HCT116 (cell line): ENCODE results near the gene XYLT1. TPM values are rescaled to one million over a fixed set of nuclear protein-coding genes. Genes with fewer than 3 reads are reported as not detected.

ENCODE experiments used
- ATAC-seq: fragments of 200-7000 bp; cut with Tn5 transposase; 2 replicates; pipeline ENCODE4 v1.9.1; 2020; ENCODE audit warnings: mild to moderate bottlenecking, moderate library complexity
- BruUV-seq: library from RNA; stranded (reverse); fragments of 400-500 nt; replicated peaks from 2 replicates; lab custom pipeline; 2021; lab: Mats Ljungman, UMichigan
- CTCF ChIA-PET: fragments of 300-600 bp; sonication (Branson Sonifier 250); formaldehyde crosslinking; loops from one replicate; lab custom pipeline; 2021; ENCODE audit warnings: antibody characterized with exemption; lab: Charles Lee
- POLR2A ChIA-PET: fragments of 300-600, 350-600 bp; sonication (Branson Sonifier 250); formaldehyde crosslinking; loops from one replicate; lab custom pipeline; 2021; ENCODE audit warnings: antibody characterized with exemption; lab: Charles Lee
- RAD21 ChIA-PET, 2 experiments: fragments of 300-600 bp; sonication (Branson Sonifier 250); formaldehyde crosslinking; loops; one replicate each; lab custom pipeline; 2023; ENCODE audit warnings: low total read pairs in 2 of 2; ENCODE audit not compliant: uncharacterized antibody in 2 of 2, unreplicated experiment in 2 of 2, low non-redundant PET in 1 of 2; lab: Charles Lee
- DNase-seq: peaks from one replicate; pipeline ENCODE4 v3.0.0-alpha.2; 2010; ENCODE audit warnings: low read depth, low spot score
- H2AFZ ChIP-seq: fragments of 200-600 bp; shearing (Covaris generic), sonication (generic); 2 replicates; pipeline ENCODE4 v1.6.1; 2017; ENCODE audit warnings: low read depth, mixed run types, mixed read lengths, antibody characterized with exemption, low read length; ENCODE audit not compliant: poor library complexity, severe bottlenecking
- H3K27ac ChIP-seq: 2 replicates; pipeline ENCODE4 v1.5.1; 2012; ENCODE audit warnings: low read depth, low read length
- H3K27me3 ChIP-seq: fragments of 200-600 bp; sonication (generic); 2 replicates; pipeline ENCODE4 v1.6.1; 2016; ENCODE audit warnings: mixed run types, low read length, mixed read lengths; ENCODE audit not compliant: insufficient read depth
- H3K36me3 ChIP-seq, 2 experiments: fragments of 200-500 bp in 1 of 2; fragments of 200-600 bp in 1 of 2; sonication (Bioruptor generic) in 1 of 2; sonication (generic) in 1 of 2; 2 replicates each; pipeline versions ENCODE4 v1.5.1 to v1.6.1; 2014 to 2016; ENCODE audit warnings: low read length in 2 of 2, inconsistent platforms in 1 of 2, mixed read lengths in 1 of 2, mixed run types in 1 of 2; ENCODE audit not compliant: insufficient read depth in 2 of 2, control insufficient read depth in 1 of 2
- H3K4me1 ChIP-seq, 2 experiments: fragments of 200-600 bp in 1 of 2; sonication (generic) in 1 of 2; 2 replicates each; pipeline versions ENCODE4 v1.5.1 to v1.6.1; 2012 to 2017; ENCODE audit warnings: low read length in 2 of 2, inconsistent platforms in 1 of 2, mild to moderate bottlenecking in 1 of 2, mixed read lengths in 1 of 2, mixed run types in 1 of 2, moderate library complexity in 1 of 2; ENCODE audit not compliant: insufficient read depth in 2 of 2, control insufficient read depth in 1 of 2
- H3K4me2 ChIP-seq: fragments of 200-600 bp; sonication (generic); 2 replicates; pipeline ENCODE4 v1.6.1; 2017; ENCODE audit warnings: mixed run types, low read length, mixed read lengths
- H3K4me3 ChIP-seq, 2 experiments: fragments of 200-600 bp in 1 of 2; sonication (generic) in 1 of 2; replicated peaks in 1 of 2; 2 replicates each; pipeline ENCODE4 v1.5.1; 2011 to 2016; ENCODE audit warnings: low read length in 2 of 2, control low read depth in 1 of 2, low read depth in 1 of 2, mild to moderate bottlenecking in 1 of 2, mixed read lengths in 1 of 2, mixed run types in 1 of 2
- H3K79me2 ChIP-seq: fragments of 200-600 bp; sonication (generic); 2 replicates; pipeline ENCODE4 v1.6.1; 2017; ENCODE audit warnings: mild to moderate bottlenecking, mixed run types, low read length, moderate library complexity, mixed read lengths; ENCODE audit not compliant: insufficient read depth
- H3K9ac ChIP-seq: fragments of 200-600 bp; sonication (generic); 2 replicates; pipeline ENCODE4 v1.6.1; 2016; ENCODE audit warnings: low read length, mixed read lengths
- H3K9me2 ChIP-seq: fragments of 200-600 bp; sonication (generic), shearing (Covaris generic); 2 replicates; pipeline ENCODE4 v1.6.1; 2017; ENCODE audit warnings: mixed run types, mild to moderate bottlenecking, moderate library complexity; ENCODE audit not compliant: insufficient read depth
- H3K9me3 ChIP-seq, 2 experiments: fragments of 200-500 bp in 1 of 2; fragments of 200-600 bp in 1 of 2; sonication (Bioruptor generic) in 1 of 2; sonication (generic) in 1 of 2; 2 replicates each; pipeline ENCODE4 v1.6.1; 2014 to 2017; ENCODE audit warnings: low read length in 2 of 2, mixed read lengths in 2 of 2, inconsistent platforms in 1 of 2, low read depth in 1 of 2, mild to moderate bottlenecking in 1 of 2, mixed run types in 1 of 2, moderate library complexity in 1 of 2; ENCODE audit not compliant: control insufficient read depth in 1 of 2, insufficient read depth in 1 of 2
- H4K20me1 ChIP-seq: fragments of 200-600 bp; sonication (generic), shearing (Covaris generic); 2 replicates; pipeline ENCODE4 v1.6.1; 2017; ENCODE audit warnings: mixed run types, mild to moderate bottlenecking, moderate library complexity; ENCODE audit not compliant: insufficient read depth
- CEBPB ChIP-seq: IDR thresholded peaks from 2 replicates; pipeline ENCODE4 v1.6.1; 2012; ENCODE audit warnings: low read depth
- EGR1 ChIP-seq: IDR thresholded peaks from 2 replicates; pipeline ENCODE4 v1.6.1; 2012; ENCODE audit warnings: low read depth
- EZH2 ChIP-seq: fragments of 200-600 bp; sonication (generic); IDR thresholded peaks from 2 replicates; pipeline ENCODE4 v1.6.1; 2017; ENCODE audit warnings: antibody characterized with exemption, mixed run types
- EZH2phosphoT487 ChIP-seq: fragments of 200-600 bp; IDR thresholded peaks from 2 replicates; pipeline ENCODE4 v1.6.1; 2018; ENCODE audit warnings: antibody characterized with exemption, borderline replicate concordance
- FOSL1 ChIP-seq: IDR thresholded peaks from 2 replicates; pipeline ENCODE4 v1.6.1; 2012; ENCODE audit warnings: low read depth
- RAD21 ChIP-seq: IDR thresholded peaks from 2 replicates; pipeline ENCODE4 v1.6.1; 2012; ENCODE audit warnings: low read depth, mild to moderate bottlenecking
- SIN3A ChIP-seq: IDR thresholded peaks from 2 replicates; pipeline ENCODE4 v1.6.1; 2012; ENCODE audit warnings: low read depth
- SP1 ChIP-seq: IDR thresholded peaks from 2 replicates; pipeline ENCODE4 v1.6.1; 2012; ENCODE audit warnings: low read depth
- SRF ChIP-seq: IDR thresholded peaks from 2 replicates; pipeline ENCODE4 v1.6.1; 2012; ENCODE audit warnings: low read depth
- YY1 ChIP-seq: IDR thresholded peaks from 2 replicates; pipeline ENCODE4 v1.6.1; 2011; ENCODE audit warnings: low read length, low read depth, moderate library complexity, mild to moderate bottlenecking; ENCODE audit not compliant: insufficient replicate concordance; ENCODE audit errors: extremely low read depth
- ZNF274 ChIP-seq: fragments of 200-500 bp; sonication (Bioruptor generic); IDR thresholded peaks from 2 replicates; pipeline ENCODE4 v1.6.1; 2014; ENCODE audit warnings: mild to moderate bottlenecking, low read depth, low read length, inconsistent platforms
- intact Hi-C: fragments of 100-400 bp; cut with micrococcal nuclease; formaldehyde crosslinking; loops from 2 replicates; pipeline ENCODE4 v1.10.0; 2022
- total RNA-seq: library from RNA; stranded (reverse); gene quantifications from one replicate; pipeline ENCODE4 v1.2.1, GENCODE V29; 2021; ENCODE audit not compliant: unreplicated experiment
- TF ChIP-seq, protein P1 (sequence below): IDR thresholded peaks from 2 replicates; pipeline ENCODE4 v1.6.1; 2011; ENCODE audit warnings: mild to moderate bottlenecking, low read length, moderate library complexity; ENCODE audit not compliant: insufficient replicate concordance; ENCODE audit errors: extremely low read depth
- TF ChIP-seq, protein P2 (sequence below): IDR thresholded peaks from 2 replicates; pipeline ENCODE4 v1.6.1; 2012
- TF ChIP-seq, protein P3 (sequence below), 3 experiments: fragments of 200-600 bp in 1 of 3; sonication (generic) in 1 of 3; IDR thresholded peaks in 2 of 3; conservative IDR thresholded peaks in 1 of 3; 2 replicates each; pipeline ENCODE4 v1.5.1; 2012 to 2017; ENCODE audit warnings: low read depth in 2 of 3, low read length in 2 of 3, antibody characterized with exemption in 1 of 3, borderline replicate concordance in 1 of 3, control low read depth in 1 of 3, mild to moderate bottlenecking in 1 of 3, mixed read lengths in 1 of 3, mixed run types in 1 of 3, moderate library complexity in 1 of 3; ENCODE audit not compliant: insufficient read depth in 1 of 3

Gene XYLT1
- total RNA-seq, 1 experiment from 2014 or later = 4.5 TPM

GRCh38 chr16:17345043-17345442 is 125.7 kb downstream of the XYLT1 start:
- no peak overlapping the region for H3K4me2 ChIP-seq
- ChIA-PET CTCF (no interaction called here), RAD21 (interaction anchor here in 1 of 2 experiments (0.6 kb wide), 1 partner anchor 26 kb away, joined by 3 read pairs; no protein-coding TSS in a partner anchor)
- no peak for ATAC-seq
- no peaks in the 10 kb centered on the region for H3K9me3 ChIP-seq
- no peak for TF ChIP-seq EZH2
- TF ChIP-seq, all 23 proteins: peak for 0
- Histone ChIP-seq H3K36me3 (no peaks in the 10 kb centered on the region), H3K4me1 (no peaks in the 10 kb centered on the region), H3K27ac (no peak overlapping the region), H3K9me2 (no peaks in the 10 kb centered on the region), H3K79me2 (no peaks in the 10 kb centered on the region), H4K20me1 (no peaks in the 10 kb centered on the region), H3K4me3 (no peak overlapping the region), H3K9ac (no peak overlapping the region), H3K27me3 (no peaks in the 10 kb centered on the region), H2AFZ (no peak overlapping the region)
- intact Hi-C loops = no loop called here
- POLR2A ChIA-PET = no interaction called here
- BruUV-seq = no TSS peak
- DNase-seq = no peak

- POLR2A ChIA-PET = no interaction called here
Observed at GRCh38 chr16:17343728-17344127, 127.0 kb downstream of the XYLT1 start.

More at GRCh38 chr16:17343728-17344127, 127.0 kb downstream of the XYLT1 start:
- no TSS peak for BruUV-seq
- intact Hi-C loops = no loop called here
- H3K27me3 ChIP-seq = no peaks in the 10 kb centered on the region
- no peak overlapping the region for H3K4me2 ChIP-seq
- no peaks in the 10 kb centered on the region for H3K79me2 ChIP-seq
- H3K4me1 ChIP-seq = no peaks in the 10 kb centered on the region
- CTCF ChIA-PET = no interaction called here
- no peak overlapping the region for H2AFZ ChIP-seq
- H3K9ac ChIP-seq = no peak overlapping the region
- DNase-seq (no peak), ATAC-seq (no peak)
- no peaks in the 10 kb centered on the region for H4K20me1 ChIP-seq
- H3K9me2 ChIP-seq = no peaks in the 10 kb centered on the region
- no peak overlapping the region for H3K27ac ChIP-seq
- RAD21 ChIA-PET = no interaction called here
- H3K4me3 ChIP-seq = no peak overlapping the region
- H3K36me3 ChIP-seq = no peaks in the 10 kb centered on the region
- TF ChIP-seq, protein P1, sequence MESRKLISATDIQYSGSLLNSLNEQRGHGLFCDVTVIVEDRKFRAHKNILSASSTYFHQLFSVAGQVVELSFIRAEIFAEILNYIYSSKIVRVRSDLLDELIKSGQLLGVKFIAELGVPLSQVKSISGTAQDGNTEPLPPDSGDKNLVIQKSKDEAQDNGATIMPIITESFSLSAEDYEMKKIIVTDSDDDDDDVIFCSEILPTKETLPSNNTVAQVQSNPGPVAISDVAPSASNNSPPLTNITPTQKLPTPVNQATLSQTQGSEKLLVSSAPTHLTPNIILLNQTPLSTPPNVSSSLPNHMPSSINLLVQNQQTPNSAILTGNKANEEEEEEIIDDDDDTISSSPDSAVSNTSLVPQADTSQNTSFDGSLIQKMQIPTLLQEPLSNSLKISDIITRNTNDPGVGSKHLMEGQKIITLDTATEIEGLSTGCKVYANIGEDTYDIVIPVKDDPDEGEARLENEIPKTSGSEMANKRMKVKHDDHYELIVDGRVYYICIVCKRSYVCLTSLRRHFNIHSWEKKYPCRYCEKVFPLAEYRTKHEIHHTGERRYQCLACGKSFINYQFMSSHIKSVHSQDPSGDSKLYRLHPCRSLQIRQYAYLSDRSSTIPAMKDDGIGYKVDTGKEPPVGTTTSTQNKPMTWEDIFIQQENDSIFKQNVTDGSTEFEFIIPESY = no peak
- TF ChIP-seq EGR1 = no peak
- no peak for TF ChIP-seq YY1
- no peak for TF ChIP-seq FOSL1
- no peak for TF ChIP-seq SP1
- no peak for TF ChIP-seq EZH2
- no peak for TF ChIP-seq SIN3A
- TF ChIP-seq RAD21 = no peak
- TF ChIP-seq SRF = no peak
- no peak for TF ChIP-seq ZNF274
- no peak for TF ChIP-seq EZH2phosphoT487
- TF ChIP-seq, protein P2, sequence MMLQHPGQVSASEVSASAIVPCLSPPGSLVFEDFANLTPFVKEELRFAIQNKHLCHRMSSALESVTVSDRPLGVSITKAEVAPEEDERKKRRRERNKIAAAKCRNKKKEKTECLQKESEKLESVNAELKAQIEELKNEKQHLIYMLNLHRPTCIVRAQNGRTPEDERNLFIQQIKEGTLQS = no peak
- TF ChIP-seq, protein P3, sequence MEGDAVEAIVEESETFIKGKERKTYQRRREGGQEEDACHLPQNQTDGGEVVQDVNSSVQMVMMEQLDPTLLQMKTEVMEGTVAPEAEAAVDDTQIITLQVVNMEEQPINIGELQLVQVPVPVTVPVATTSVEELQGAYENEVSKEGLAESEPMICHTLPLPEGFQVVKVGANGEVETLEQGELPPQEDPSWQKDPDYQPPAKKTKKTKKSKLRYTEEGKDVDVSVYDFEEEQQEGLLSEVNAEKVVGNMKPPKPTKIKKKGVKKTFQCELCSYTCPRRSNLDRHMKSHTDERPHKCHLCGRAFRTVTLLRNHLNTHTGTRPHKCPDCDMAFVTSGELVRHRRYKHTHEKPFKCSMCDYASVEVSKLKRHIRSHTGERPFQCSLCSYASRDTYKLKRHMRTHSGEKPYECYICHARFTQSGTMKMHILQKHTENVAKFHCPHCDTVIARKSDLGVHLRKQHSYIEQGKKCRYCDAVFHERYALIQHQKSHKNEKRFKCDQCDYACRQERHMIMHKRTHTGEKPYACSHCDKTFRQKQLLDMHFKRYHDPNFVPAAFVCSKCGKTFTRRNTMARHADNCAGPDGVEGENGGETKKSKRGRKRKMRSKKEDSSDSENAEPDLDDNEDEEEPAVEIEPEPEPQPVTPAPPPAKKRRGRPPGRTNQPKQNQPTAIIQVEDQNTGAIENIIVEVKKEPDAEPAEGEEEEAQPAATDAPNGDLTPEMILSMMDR (IDR thresholded peaks at IDR 0.05 in 2 of 3, conservative IDR thresholded peaks at IDR 0.05 in 1 of 3; ENCODE audit: borderline replicate concordance in 1 of 3, insufficient read depth in 1 of 3, low read depth in 2 of 3, low read length in 2 of 3) = no peak
- no peak for TF ChIP-seq CEBPB
- TF ChIP-seq, all 23 proteins: peak for 0
- H3K9me3 ChIP-seq = no peaks in the 10 kb centered on the region
